PC-9 (cell line): ENCODE measurements around the gene DNA2. TPM values are rescaled to one million over a fixed set of nuclear protein-coding genes. Genes with fewer than 3 reads are reported as not detected.
"Not testable (repeated sequence)": the region's sequence is repeated elsewhere in the genome, so short reads cannot be mapped to it uniquely, and the experiment has no call there.

ENCODE experiments used
- BruUV-seq: library from RNA; stranded (reverse); fragments of 400-500 nt; replicated peaks from 2 replicates; lab custom pipeline; 2021; lab: Mats Ljungman, UMichigan
- CTCF ChIA-PET: fragments of 300-600 bp; sonication (Branson Sonifier 250); formaldehyde crosslinking; loops from one replicate; lab custom pipeline; 2022; ENCODE audit warnings: antibody characterized with exemption; lab: Charles Lee
- POLR2A ChIA-PET: fragments of 300-600 bp; sonication (Branson Sonifier 250); formaldehyde crosslinking; loops from one replicate; lab custom pipeline; 2022; ENCODE audit warnings: antibody characterized with exemption; ENCODE audit not compliant: unreplicated experiment; lab: Charles Lee
- DNase-seq, 2 experiments: peaks; one replicate each; pipeline versions ENCODE4 v3.0.0 to v3.0.0-alpha.2; 2015 to 2022; ENCODE audit warnings: mixed read lengths in 1 of 2
- H2AFZ ChIP-seq: fragments of 200-600 bp; sonication (generic); 2 replicates; pipeline ENCODE4 v1.8.1; 2017; ENCODE audit warnings: antibody characterized with exemption
- H3F3A ChIP-seq: fragments of 200-600 bp; sonication (generic); 2 replicates; pipeline ENCODE4 v1.8.1; 2017; ENCODE audit warnings: antibody characterized with exemption, mild to moderate bottlenecking, low read depth; ENCODE audit not compliant: insufficient read depth
- H3K27ac ChIP-seq: fragments of 200-600 bp; sonication (generic); 2 replicates; pipeline ENCODE4 v1.6.1; 2016; ENCODE audit warnings: mixed run types
- H3K27me3 ChIP-seq: fragments of 200-600 bp; sonication (generic); 2 replicates; pipeline ENCODE4 v1.6.1; 2016; ENCODE audit warnings: low read depth, mixed run types; ENCODE audit not compliant: insufficient read depth
- H3K36me3 ChIP-seq: fragments of 200-600 bp; sonication (generic); 2 replicates; pipeline ENCODE4 v1.6.1; 2016; ENCODE audit warnings: low read depth, mixed run types
- H3K4me1 ChIP-seq: fragments of 200-600 bp; sonication (generic); replicated peaks from 2 replicates; pipeline ENCODE4 v1.6.1; 2016; ENCODE audit warnings: mixed run types; ENCODE audit not compliant: insufficient read depth
- H3K4me2 ChIP-seq: fragments of 200-600 bp; sonication (generic); 2 replicates; pipeline ENCODE4 v1.6.1; 2017; ENCODE audit warnings: mixed run types
- H3K4me3 ChIP-seq: fragments of 200-600 bp; sonication (generic); 2 replicates; pipeline ENCODE4 v1.6.1; 2016; ENCODE audit warnings: mixed run types
- H3K79me2 ChIP-seq: fragments of 200-600 bp; sonication (generic); 2 replicates; pipeline ENCODE4 v1.6.1; 2017; ENCODE audit warnings: low read depth, mixed run types
- H3K9me2 ChIP-seq: fragments of 200-600 bp; sonication (generic); 2 replicates; pipeline ENCODE4 v1.8.1; 2017; ENCODE audit warnings: mild to moderate bottlenecking; ENCODE audit not compliant: insufficient read depth
- H3K9me3 ChIP-seq: fragments of 200-600 bp; sonication (generic); 2 replicates; pipeline ENCODE4 v1.8.1; 2016; ENCODE audit warnings: low read depth; ENCODE audit not compliant: insufficient read depth
- H4K20me1 ChIP-seq: fragments of 200-600 bp; sonication (generic); 2 replicates; pipeline ENCODE4 v1.8.1; 2017; ENCODE audit not compliant: insufficient read depth
- CTCF ChIP-seq: fragments of 200-600 bp; sonication (generic); conservative IDR thresholded peaks from 2 replicates; pipeline ENCODE4 v1.6.1; 2017; ENCODE audit warnings: mixed run types, antibody characterized with exemption, mild to moderate bottlenecking, moderate library complexity
- EZH2 ChIP-seq: fragments of 200-600 bp; sonication (generic); IDR thresholded peaks from 2 replicates; pipeline ENCODE4 v1.8.0; 2017; ENCODE audit warnings: antibody characterized with exemption, low read depth
- intact Hi-C: fragments of 100-400 bp; cut with micrococcal nuclease; formaldehyde crosslinking; loops from one replicate; pipeline ENCODE4 v1.10.0; 2022; ENCODE audit not compliant: unreplicated experiment
- total RNA-seq: library from RNA; stranded (reverse); gene quantifications from 2 replicates; pipeline ENCODE4 v1.2.3, GENCODE V29; 2021

The DNA2 gene
- total RNA-seq, 1 experiment from 2014 or later = 33.4 TPM

- DNase-seq = no peak
- no TSS peak for BruUV-seq
- ChIA-PET CTCF (no interaction called here), POLR2A (no interaction called here)
- H3K4me1 ChIP-seq = no peaks in the 10 kb centered on the region
- H4K20me1 ChIP-seq = no peaks in the 10 kb centered on the region
- intact Hi-C loops = no loop called here
- TF ChIP-seq EZH2 (no peak), CTCF (no peak)
- no peaks in the 10 kb centered on the region for H3K36me3 ChIP-seq
- no peaks in the 10 kb centered on the region for H3K27me3 ChIP-seq
- no peak overlapping the region for H3K4me2 ChIP-seq
- H3K27ac ChIP-seq = no peak overlapping the region
- no peaks in the 10 kb centered on the region for H3K9me3 ChIP-seq
- H3K4me3 ChIP-seq = no peak overlapping the region
- H3F3A ChIP-seq = 0 out of 2 replicates have a peak, but pooled peaks cover 5% of the 10 kb centered on the region
- no peaks in the 10 kb centered on the region for H3K9me2 ChIP-seq
- no peak overlapping the region for H2AFZ ChIP-seq
- peaks cover under 1% of the 10 kb centered on the region; the same call in 1 of the 2 replicates for H3K79me2 ChIP-seq
These were observed 8.2 kb downstream of the DNA2 start for GRCh38 chr10:68463365-68464093.

- Histone ChIP-seq H3K9me3 (no peaks in the 10 kb centered on the region), H3K27me3 (no peaks in the 10 kb centered on the region), H3F3A (0 out of 2 replicates have a peak, but pooled peaks cover 5% of the 10 kb centered on the region), H3K79me2 (no peaks in the 10 kb centered on the region), H3K4me2 (no peak overlapping the region), H4K20me1 (no peaks in the 10 kb centered on the region), H3K36me3 (no peaks in the 10 kb centered on the region), H3K27ac (no peak overlapping the region), H3K4me3 (no peak overlapping the region), H2AFZ (no peak overlapping the region), H3K4me1 (no peaks in the 10 kb centered on the region), H3K9me2 (no peaks in the 10 kb centered on the region)
- DNase-seq = no peak
- POLR2A ChIA-PET = no interaction called here
- BruUV-seq = no TSS peak
- intact Hi-C loops = no loop called here
- TF ChIP-seq EZH2 = no peak
- no peak for TF ChIP-seq CTCF
- CTCF ChIA-PET = no interaction called here
These were observed 9.2 kb downstream of the DNA2 start for GRCh38 chr10:68462536-68462935.

GRCh38 chr10:68461032-68461431, 10.7 kb downstream of the DNA2 start:
- H3K4me1 ChIP-seq = no peaks in the 10 kb centered on the region
- no peaks in the 10 kb centered on the region for H3K79me2 ChIP-seq
- ChIA-PET POLR2A (no interaction called here), CTCF (no interaction called here)
- no peaks in the 10 kb centered on the region for H3K9me2 ChIP-seq
- H4K20me1 ChIP-seq = no peaks in the 10 kb centered on the region
- no peak for DNase-seq
- intact Hi-C loops = no loop called here
- no peak overlapping the region for H3K4me2 ChIP-seq
- H3F3A ChIP-seq = 0 out of 2 replicates have a peak, but pooled peaks cover 5% of the 10 kb centered on the region
- H3K4me3 ChIP-seq = no peak overlapping the region
- H3K36me3 ChIP-seq = no peaks in the 10 kb centered on the region
- BruUV-seq = no TSS peak
- no peaks in the 10 kb centered on the region for H3K9me3 ChIP-seq
- no peak for TF ChIP-seq CTCF
- no peak for TF ChIP-seq EZH2
- H3K27me3 ChIP-seq = no peaks in the 10 kb centered on the region
- no peak overlapping the region for H3K27ac ChIP-seq
- no peak overlapping the region for H2AFZ ChIP-seq

GRCh38 chr10:68449698-68450097, 22.1 kb downstream of the DNA2 start:
- H3K4me1 ChIP-seq, H4K20me1 ChIP-seq, H3K27ac ChIP-seq, H2AFZ ChIP-seq, H3F3A ChIP-seq, BruUV-seq, H3K9me3 ChIP-seq, H3K4me3 ChIP-seq, CTCF ChIA-PET, intact Hi-C loops, POLR2A ChIA-PET, H3K79me2 ChIP-seq, H3K4me2 ChIP-seq, H3K36me3 ChIP-seq, DNase-seq, H3K9me2 ChIP-seq, H3K27me3 ChIP-seq: not testable (repeated sequence)
